Measurements from ENCODE around the gene TEX9. TPM values are rescaled to one million over a fixed set of nuclear protein-coding genes. Genes with fewer than 3 reads are reported as not detected.

Gene TEX9
- total and polyA plus RNA-seq, 2 donors (not counting 1 experiment from before 2014, with no cell fraction given), result 2.2 to 4.5 TPM

- Histone ChIP-seq H3K36me3 (ENCODE audit: control insufficient read depth, insufficient read depth, low read length) (no peaks in the 10 kb centered on the region), H3K79me2 (ENCODE audit: control insufficient read depth, insufficient read depth, low read length) (no peaks in the 10 kb centered on the region), H3K4me1 (ENCODE audit: control insufficient read depth, extremely low read depth, insufficient read depth, low read length) (no peaks in the 10 kb centered on the region), H3K27ac (ENCODE audit: insufficient read depth, low read length) (no peak overlapping the region), H3K9me3 (ENCODE audit: control insufficient read depth, insufficient read depth, low read depth, low read length) (no peaks in the 10 kb centered on the region), H3K4me2 (ENCODE audit: extremely low read depth, insufficient read depth, low read length) (no peak overlapping the region), H3K27me3 (ENCODE audit: control insufficient read depth, insufficient read depth, low read length) (no peaks in the 10 kb centered on the region), H3K9ac (ENCODE audit: insufficient read depth, low read length) (no peak overlapping the region), H4K20me1 (ENCODE audit: control insufficient read depth, extremely low read depth, insufficient read depth, low read length) (no peaks in the 10 kb centered on the region), H3K4me3 (replicated peaks in 1 of 4; ENCODE audit: control extremely low read depth in 1 of 4, insufficient read depth in 1 of 4, low read depth in 3 of 4, low read length in 4 of 4) (no peak overlapping the region), H2AFZ (ENCODE audit: low read length) (no peak overlapping the region)
- DNase-seq (ENCODE audit: low read depth in 2 of 2), result no peak
- TF ChIP-seq EZH2 (IDR thresholded peaks at IDR 0.05; ENCODE audit: low read length, missing control alignments), result no peak
Observed at GRCh38 chr15:56349554-56349953, 15.7 kb upstream of the TEX9 start.

- H3K27me3 ChIP-seq (ENCODE audit: control insufficient read depth, insufficient read depth, low read length), result no peaks in the 10 kb centered on the region
- H3K4me1 ChIP-seq (ENCODE audit: control insufficient read depth, extremely low read depth, insufficient read depth, low read length), result no peaks in the 10 kb centered on the region
- no peaks in the 10 kb centered on the region for H4K20me1 ChIP-seq (ENCODE audit: control insufficient read depth, extremely low read depth, insufficient read depth, low read length)
- H3K27ac ChIP-seq (ENCODE audit: insufficient read depth, low read length), result no peak overlapping the region
- H3K4me3 ChIP-seq (replicated peaks in 1 of 4; ENCODE audit: control extremely low read depth in 1 of 4, insufficient read depth in 1 of 4, low read depth in 3 of 4, low read length in 4 of 4), result no peak overlapping the region
- H3K36me3 ChIP-seq (ENCODE audit: control insufficient read depth, insufficient read depth, low read length), result no peaks in the 10 kb centered on the region
- TF ChIP-seq, protein P1, sequence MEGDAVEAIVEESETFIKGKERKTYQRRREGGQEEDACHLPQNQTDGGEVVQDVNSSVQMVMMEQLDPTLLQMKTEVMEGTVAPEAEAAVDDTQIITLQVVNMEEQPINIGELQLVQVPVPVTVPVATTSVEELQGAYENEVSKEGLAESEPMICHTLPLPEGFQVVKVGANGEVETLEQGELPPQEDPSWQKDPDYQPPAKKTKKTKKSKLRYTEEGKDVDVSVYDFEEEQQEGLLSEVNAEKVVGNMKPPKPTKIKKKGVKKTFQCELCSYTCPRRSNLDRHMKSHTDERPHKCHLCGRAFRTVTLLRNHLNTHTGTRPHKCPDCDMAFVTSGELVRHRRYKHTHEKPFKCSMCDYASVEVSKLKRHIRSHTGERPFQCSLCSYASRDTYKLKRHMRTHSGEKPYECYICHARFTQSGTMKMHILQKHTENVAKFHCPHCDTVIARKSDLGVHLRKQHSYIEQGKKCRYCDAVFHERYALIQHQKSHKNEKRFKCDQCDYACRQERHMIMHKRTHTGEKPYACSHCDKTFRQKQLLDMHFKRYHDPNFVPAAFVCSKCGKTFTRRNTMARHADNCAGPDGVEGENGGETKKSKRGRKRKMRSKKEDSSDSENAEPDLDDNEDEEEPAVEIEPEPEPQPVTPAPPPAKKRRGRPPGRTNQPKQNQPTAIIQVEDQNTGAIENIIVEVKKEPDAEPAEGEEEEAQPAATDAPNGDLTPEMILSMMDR (conservative IDR thresholded peaks at IDR 0.05 in 1 of 2, IDR thresholded peaks at IDR 0.05 in 1 of 2; ENCODE audit: low read depth in 1 of 2, low read length in 2 of 2), result no peak
- no peak overlapping the region for H3K4me2 ChIP-seq (ENCODE audit: extremely low read depth, insufficient read depth, low read length)
- no peak for DNase-seq (ENCODE audit: low read depth in 2 of 2)
- H3K79me2 ChIP-seq (ENCODE audit: control insufficient read depth, insufficient read depth, low read length), result no peaks in the 10 kb centered on the region
- H3K9me3 ChIP-seq (ENCODE audit: control insufficient read depth, insufficient read depth, low read depth, low read length), result no peaks in the 10 kb centered on the region
- no peak overlapping the region for H3K9ac ChIP-seq (ENCODE audit: insufficient read depth, low read length)
- H2AFZ ChIP-seq (ENCODE audit: low read length), result no peak overlapping the region
Observed at GRCh38 chr15:56351353-56351752, 13.9 kb upstream of the TEX9 start.

DNA sequence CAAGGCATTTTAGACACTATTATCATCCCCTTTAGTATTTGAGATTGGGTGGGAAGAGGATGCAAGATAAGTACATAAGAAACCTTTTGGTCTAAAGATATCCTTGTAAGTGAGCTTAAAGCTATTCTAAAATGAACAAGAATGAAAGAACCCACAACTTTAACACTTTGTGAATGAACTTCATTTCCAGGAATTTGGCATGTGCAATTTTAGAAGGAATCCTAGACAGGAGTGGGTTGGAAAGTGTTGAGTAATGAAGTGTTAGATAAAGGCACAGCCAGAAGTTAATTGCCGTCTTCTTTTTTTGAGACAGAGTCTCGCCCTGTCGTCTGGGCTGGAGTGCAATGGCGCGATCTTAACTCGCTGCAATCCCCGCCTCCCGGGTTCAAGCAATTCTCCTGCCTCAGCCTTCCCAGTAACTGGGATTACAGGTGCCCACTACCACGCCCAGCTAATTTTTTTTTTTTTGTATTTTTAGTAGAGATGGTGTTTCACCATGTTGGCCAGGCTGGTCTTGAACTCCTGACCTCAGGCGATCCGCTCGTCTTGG, 13.2 kb upstream of the TEX9 start:
- Histone ChIP-seq H3K36me3 (ENCODE audit: control insufficient read depth, insufficient read depth, low read length) (no peaks in the 10 kb centered on the region), H2AFZ (ENCODE audit: low read length) (no peak overlapping the region), H3K9me3 (ENCODE audit: control insufficient read depth, insufficient read depth, low read depth, low read length) (no peaks in the 10 kb centered on the region), H3K4me2 (ENCODE audit: extremely low read depth, insufficient read depth, low read length) (no peak overlapping the region), H3K79me2 (ENCODE audit: control insufficient read depth, insufficient read depth, low read length) (no peaks in the 10 kb centered on the region), H3K27me3 (ENCODE audit: control insufficient read depth, insufficient read depth, low read length) (no peaks in the 10 kb centered on the region), H3K4me3 (replicated peaks in 1 of 4; ENCODE audit: control extremely low read depth in 1 of 4, insufficient read depth in 1 of 4, low read depth in 3 of 4, low read length in 4 of 4) (no peak overlapping the region), H3K9ac (ENCODE audit: insufficient read depth, low read length) (no peak overlapping the region), H3K27ac (ENCODE audit: insufficient read depth, low read length) (no peak overlapping the region), H3K4me1 (ENCODE audit: control insufficient read depth, extremely low read depth, insufficient read depth, low read length) (no peaks in the 10 kb centered on the region), H4K20me1 (ENCODE audit: control insufficient read depth, extremely low read depth, insufficient read depth, low read length) (no peaks in the 10 kb centered on the region)
- peak in 1 of 2 donors; percentile 58 for DNase-seq (ENCODE audit: low read depth in 2 of 2)
- TF ChIP-seq, protein P1 (conservative IDR thresholded peaks at IDR 0.05 in 1 of 2, IDR thresholded peaks at IDR 0.05 in 1 of 2; ENCODE audit: low read depth in 1 of 2, low read length in 2 of 2), result no peak
- TF ChIP-seq EZH2 (IDR thresholded peaks at IDR 0.05; ENCODE audit: low read length, missing control alignments), result no peak
